Mucosa of rectum (tissue), 2 donors: ENCODE results near the gene PTCH1.

Experiments used
- H3K27ac ChIP-seq, 2 donors: one replicate each; pipeline ENCODE4 v1.7.0; 2013; ENCODE audit warnings: inconsistent platforms in 2 of 2, low read depth in 2 of 2, low read length in 2 of 2
- H3K27me3 ChIP-seq, 2 donors: one replicate each; pipeline ENCODE4 v1.7.0; 2013; ENCODE audit warnings: low read length in 2 of 2; ENCODE audit not compliant: control insufficient read depth in 2 of 2, insufficient read depth in 2 of 2
- H3K36me3 ChIP-seq, 2 donors: one replicate each; pipeline ENCODE4 v1.7.0; 2013; ENCODE audit warnings: low read length in 2 of 2; ENCODE audit not compliant: control insufficient read depth in 2 of 2, insufficient read depth in 2 of 2
- H3K4me1 ChIP-seq, 2 donors: one replicate each; pipeline ENCODE4 v1.7.0; 2013; ENCODE audit warnings: low read length in 2 of 2, mild to moderate bottlenecking in 1 of 2; ENCODE audit not compliant: control insufficient read depth in 2 of 2, insufficient read depth in 2 of 2
- H3K4me3 ChIP-seq, 2 donors: one replicate each; pipeline ENCODE4 v1.7.0; 2013; ENCODE audit warnings: low read length in 2 of 2
- H3K9ac ChIP-seq, 2 donors: one replicate each; pipeline ENCODE4 v1.7.0; 2013; ENCODE audit warnings: low read length in 2 of 2, low read depth in 1 of 2, mild to moderate bottlenecking in 1 of 2
- H3K9me3 ChIP-seq, 2 donors: one replicate each; pipeline ENCODE4 v1.7.0; 2013; ENCODE audit warnings: low read length in 2 of 2; ENCODE audit not compliant: control insufficient read depth in 2 of 2
- donor health status: healthy.
- donor health status: Normal muscosa, but diverticular disease.

PTCH1 gene

DNA sequence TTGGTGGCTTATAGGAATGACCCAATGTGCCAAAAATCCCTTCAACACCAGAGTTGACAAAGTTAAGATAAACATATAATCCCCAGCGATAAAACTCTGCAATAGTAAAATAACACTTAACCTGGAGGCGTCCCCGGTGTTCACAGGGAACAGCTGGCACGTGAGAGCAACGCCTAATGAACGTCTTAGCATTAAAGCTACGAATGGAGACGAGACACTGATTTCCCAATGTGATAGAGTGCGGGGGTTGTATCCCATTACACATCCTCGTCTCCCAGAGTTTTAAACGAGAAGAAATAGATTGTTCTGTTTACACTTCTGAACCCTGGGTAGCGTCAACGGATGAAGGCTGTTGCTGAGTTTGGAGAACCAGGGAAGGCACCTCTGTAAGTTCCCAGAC is 57.6 kb downstream of the PTCH1 start:
- peaks cover 21 to 34% of the 10 kb centered on the region in 2 donors for H3K4me1 ChIP-seq
- H3K27ac ChIP-seq = peak overlapping the region in 1 of 2 donors; percentile 7
- peaks cover 47 to 51% of the 10 kb centered on the region in 2 donors for H3K36me3 ChIP-seq

DNA sequence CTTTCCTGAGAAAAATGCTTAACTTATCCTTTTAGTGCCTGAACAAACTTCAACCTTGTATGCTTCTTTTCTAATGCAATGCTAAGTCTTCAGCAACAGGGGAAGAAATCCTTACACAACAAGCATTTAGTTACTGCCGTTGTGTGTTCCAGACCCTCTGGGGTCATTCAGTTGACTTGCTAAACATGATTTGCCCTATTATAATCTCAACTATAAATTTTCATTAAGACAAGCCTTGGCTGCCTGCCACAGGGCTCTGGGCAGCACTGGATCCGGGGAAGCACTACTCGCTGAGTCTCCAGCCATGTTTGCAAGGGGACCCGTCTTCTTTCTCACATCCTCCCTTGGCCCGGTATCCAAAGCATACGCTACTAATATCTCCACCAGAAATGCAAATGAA is 58.1 kb downstream of the PTCH1 start:
- H3K9ac ChIP-seq = no peak overlapping the region
- H3K4me3 ChIP-seq = no peak overlapping the region
- no peaks in the 10 kb centered on the region for H3K9me3 ChIP-seq
- peak overlapping the region in 1 of 2 donors; percentile 7 for H3K27ac ChIP-seq
- H3K4me1 ChIP-seq = peaks cover 20 to 30% of the 10 kb centered on the region in 2 donors
- no peaks in the 10 kb centered on the region for H3K27me3 ChIP-seq
- H3K36me3 ChIP-seq = peaks cover 52 to 56% of the 10 kb centered on the region in 2 donors

More for the DNA sequence above, 57.6 kb downstream of the PTCH1 start:
- H3K9ac ChIP-seq = no peak overlapping the region
- H3K4me3 ChIP-seq = no peak overlapping the region
- H3K9me3 ChIP-seq = no peaks in the 10 kb centered on the region
- H3K27me3 ChIP-seq = no peaks in the 10 kb centered on the region

DNA sequence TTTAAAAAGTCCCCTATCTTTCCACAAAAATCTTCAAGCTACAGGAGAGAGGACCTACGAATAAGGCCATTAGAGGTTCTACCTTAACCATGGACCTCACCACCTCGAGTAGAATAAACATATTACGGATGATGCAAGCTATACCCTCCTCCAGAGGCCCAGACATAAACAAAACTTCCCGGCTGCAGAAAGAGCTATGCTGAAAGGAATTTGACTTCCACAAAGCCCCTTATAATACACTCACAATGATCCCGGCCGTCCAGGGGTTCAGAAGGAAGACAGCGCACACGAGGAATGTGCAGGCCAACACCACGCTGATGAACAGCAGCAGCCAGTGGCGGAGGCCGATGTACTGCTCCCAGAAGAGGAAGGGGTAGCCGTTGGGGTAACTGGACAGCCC is 59.0 kb downstream of the PTCH1 start:
- Histone ChIP-seq H3K27ac (peak overlapping the region in 1 of 2 donors; percentile 26), H3K4me3 (no peak overlapping the region), H3K27me3 (no peaks in the 10 kb centered on the region), H3K36me3 (peaks cover 56 to 60% of the 10 kb centered on the region in 2 donors), H3K4me1 (peaks cover 15 to 22% of the 10 kb centered on the region in 2 donors), H3K9me3 (no peaks in the 10 kb centered on the region), H3K9ac (no peak overlapping the region)

DNA sequence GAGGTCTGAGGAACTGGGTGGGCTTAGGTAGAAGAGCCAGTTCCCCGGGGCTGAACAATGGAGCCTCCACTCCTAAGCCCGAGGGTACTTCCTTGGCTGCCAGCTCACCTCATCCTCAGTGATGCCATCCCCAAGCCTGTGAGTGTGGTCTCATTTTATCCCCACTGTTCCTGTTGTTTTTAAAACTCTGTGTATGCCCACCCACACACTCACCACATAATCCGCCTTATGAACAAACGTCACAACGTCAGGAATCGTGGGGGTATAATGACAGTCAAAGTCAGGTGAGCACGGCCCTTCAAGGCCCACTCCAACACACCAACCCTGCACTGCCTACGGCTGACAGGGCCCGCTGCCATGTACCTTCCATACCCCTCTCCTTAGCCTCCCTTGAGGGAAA is 61.1 kb downstream of the PTCH1 start:
- H3K27ac ChIP-seq = no peak overlapping the region
- no peak overlapping the region for H3K4me3 ChIP-seq
- H3K27me3 ChIP-seq = no peaks in the 10 kb centered on the region
- peaks cover 59 to 61% of the 10 kb centered on the region in 2 donors for H3K36me3 ChIP-seq
- H3K9me3 ChIP-seq = no peaks in the 10 kb centered on the region
- H3K9ac ChIP-seq = no peak overlapping the region
- peaks cover 0 to 12% of the 10 kb centered on the region in 2 donors for H3K4me1 ChIP-seq

DNA sequence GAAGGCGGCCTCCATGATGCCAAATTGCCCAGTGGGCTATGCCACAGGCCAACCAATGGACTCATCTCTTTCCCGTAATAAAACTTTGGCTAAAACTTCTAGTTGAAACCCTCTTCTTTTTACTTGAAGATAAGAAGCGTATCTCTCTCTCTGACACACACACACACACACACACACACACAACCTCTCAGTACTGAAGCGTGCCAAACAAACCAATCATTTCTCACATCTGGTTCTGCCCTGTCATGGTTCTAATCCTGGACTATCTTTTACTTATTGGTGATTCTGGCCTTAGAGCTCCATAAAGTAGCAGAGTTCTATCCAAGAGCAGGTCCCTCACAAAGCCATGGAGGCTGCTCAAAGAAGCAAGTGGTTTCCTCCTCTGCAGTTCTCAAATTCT is 64.6 kb downstream of the PTCH1 start:
- H3K4me3 ChIP-seq = no peak overlapping the region
- H3K9me3 ChIP-seq = no peaks in the 10 kb centered on the region
- no peaks in the 10 kb centered on the region for H3K27me3 ChIP-seq
- H3K36me3 ChIP-seq = peaks cover 53 to 77% of the 10 kb centered on the region in 2 donors
- H3K9ac ChIP-seq = no peak overlapping the region
- H3K27ac ChIP-seq = no peak overlapping the region
- H3K4me1 ChIP-seq = no peaks in the 10 kb centered on the region

DNA sequence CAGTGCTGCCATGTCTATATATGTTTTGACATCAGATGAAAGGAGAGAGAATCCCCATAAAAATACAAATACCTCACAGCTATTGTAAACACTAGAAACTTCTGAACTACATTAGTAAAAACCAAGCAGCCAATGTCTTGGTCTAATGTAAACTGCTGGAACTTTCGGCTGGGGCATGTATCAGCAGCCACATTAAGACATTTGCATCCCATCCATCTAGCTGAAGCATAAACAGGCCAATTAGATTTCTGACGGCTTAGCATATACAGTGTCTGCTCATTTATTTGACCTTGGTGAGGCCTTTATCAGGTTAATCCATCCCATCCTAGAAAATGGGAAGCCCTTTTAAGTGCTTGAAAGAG is 65.7 kb downstream of the PTCH1 start:
- Histone ChIP-seq H3K4me3 (no peak overlapping the region), H3K9ac (no peak overlapping the region), H3K36me3 (peaks cover 52 to 79% of the 10 kb centered on the region in 2 donors), H3K27ac (no peak overlapping the region), H3K27me3 (no peaks in the 10 kb centered on the region), H3K9me3 (no peaks in the 10 kb centered on the region), H3K4me1 (no peaks in the 10 kb centered on the region)

DNA sequence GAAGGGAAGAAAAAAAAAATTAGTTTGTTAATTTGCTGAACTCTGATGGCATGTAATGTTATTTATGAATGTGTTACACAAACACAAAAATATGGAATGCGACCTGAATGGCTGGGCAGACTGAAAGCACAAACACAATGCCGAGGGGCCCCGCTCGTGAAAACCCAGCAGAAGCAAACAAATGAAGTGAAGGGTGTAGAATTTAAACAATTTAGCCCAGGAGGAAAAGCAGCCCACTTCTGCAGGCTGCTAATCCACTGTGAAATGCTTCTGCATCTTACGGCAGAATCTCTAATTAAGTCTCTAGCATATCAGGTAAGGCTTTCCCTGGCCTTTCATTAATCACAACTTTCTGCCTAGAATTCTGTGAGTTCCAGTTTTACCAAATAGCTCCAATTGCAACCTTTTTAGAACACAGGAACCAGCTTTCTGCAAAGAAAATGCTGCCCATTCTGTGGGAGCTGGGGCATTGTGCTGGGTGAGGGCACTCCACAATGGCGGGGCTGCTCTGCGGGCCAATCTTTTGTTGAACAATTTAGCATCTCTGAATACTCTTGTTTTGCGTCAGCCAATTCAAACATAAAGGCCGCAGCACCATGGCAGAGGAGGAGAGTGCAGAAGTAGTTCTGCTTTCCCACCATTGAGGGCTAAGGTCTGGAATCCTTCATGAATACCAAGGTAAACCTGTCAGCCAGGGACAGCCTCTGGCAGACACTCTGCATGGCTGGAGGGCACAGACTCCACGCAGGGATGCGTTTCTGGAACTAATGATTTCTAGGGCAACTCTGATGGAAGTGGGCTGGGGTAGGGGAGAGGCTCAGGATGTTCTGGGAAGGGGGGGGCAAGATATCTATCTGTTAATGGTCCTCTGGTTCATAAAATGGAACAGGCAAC is 66.4 kb downstream of the PTCH1 start:
- Histone ChIP-seq H3K27me3 (no peaks in the 10 kb centered on the region), H3K4me1 (no peaks in the 10 kb centered on the region), H3K9ac (no peak overlapping the region), H3K9me3 (no peaks in the 10 kb centered on the region), H3K36me3 (peaks cover 48 to 78% of the 10 kb centered on the region in 2 donors), H3K4me3 (no peak overlapping the region), H3K27ac (no peak overlapping the region)

DNA sequence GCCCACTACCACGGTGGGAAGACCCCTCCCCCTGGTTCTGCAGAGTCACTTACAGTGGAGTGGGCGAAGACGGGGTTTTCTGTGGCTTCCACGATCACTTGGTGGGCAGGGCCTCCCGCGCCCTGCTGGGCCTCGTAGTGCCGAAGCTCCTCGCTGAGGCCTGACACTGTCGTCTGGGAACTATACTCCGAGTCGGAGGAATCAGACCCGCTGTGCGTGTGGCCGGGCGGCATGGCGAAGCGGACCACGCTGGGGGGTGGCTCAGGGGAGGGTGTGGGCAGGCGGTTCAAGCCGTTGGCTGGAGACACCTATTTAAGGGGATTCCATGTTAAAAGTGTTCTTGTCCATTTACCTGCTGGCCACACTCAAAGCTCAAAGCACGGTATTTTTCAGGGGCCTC is 67.8 kb downstream of the PTCH1 start:
- Histone ChIP-seq H3K36me3 (peaks cover 46 to 71% of the 10 kb centered on the region in 2 donors), H3K27ac (no peak overlapping the region), H3K4me3 (no peak overlapping the region), H3K9ac (no peak overlapping the region), H3K9me3 (no peaks in the 10 kb centered on the region), H3K4me1 (no peaks in the 10 kb centered on the region), H3K27me3 (no peaks in the 10 kb centered on the region)

DNA sequence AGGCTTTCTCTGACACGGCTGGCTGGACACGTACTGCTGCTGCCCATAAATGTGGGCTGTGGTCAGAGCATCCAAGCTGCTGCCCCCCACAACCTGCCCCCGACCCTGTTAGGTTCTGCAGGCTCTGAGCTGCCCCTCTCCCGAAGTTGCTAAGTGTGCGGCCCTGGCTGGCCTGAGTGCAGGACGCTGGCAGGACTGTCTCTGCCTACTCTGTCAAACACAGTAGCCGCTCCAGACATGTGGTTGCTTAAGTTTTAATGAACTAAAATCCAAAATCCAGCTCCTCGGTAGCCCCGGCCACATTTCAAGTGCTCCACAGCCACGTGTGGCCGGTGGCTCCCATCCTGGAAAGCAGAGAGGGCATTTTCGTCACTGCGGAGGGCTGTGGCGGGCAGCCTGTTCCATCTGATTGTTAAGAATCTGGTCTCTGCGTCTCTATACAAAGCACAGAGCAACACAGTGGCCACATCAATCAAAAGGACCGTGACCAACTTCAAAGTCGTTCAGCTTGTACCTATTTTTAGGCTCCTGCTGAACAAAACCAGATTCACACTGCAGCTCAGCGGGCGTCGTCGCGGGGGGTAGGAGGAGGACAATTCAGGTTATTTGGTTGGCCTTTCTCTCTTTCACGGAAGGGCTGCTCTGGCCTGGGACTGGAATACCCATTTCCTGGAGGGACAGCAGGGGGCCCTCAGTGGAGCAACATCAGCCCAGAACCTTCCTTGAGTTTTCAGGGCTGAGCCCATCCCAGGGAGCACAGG is 68.9 kb downstream of the PTCH1 start:
- no peak overlapping the region for H3K9ac ChIP-seq
- no peak overlapping the region for H3K27ac ChIP-seq
- H3K4me3 ChIP-seq = no peak overlapping the region
- H3K4me1 ChIP-seq = no peaks in the 10 kb centered on the region
- no peaks in the 10 kb centered on the region for H3K27me3 ChIP-seq
- no peaks in the 10 kb centered on the region for H3K9me3 ChIP-seq
- H3K36me3 ChIP-seq = peaks cover 40 to 63% of the 10 kb centered on the region in 2 donors

DNA sequence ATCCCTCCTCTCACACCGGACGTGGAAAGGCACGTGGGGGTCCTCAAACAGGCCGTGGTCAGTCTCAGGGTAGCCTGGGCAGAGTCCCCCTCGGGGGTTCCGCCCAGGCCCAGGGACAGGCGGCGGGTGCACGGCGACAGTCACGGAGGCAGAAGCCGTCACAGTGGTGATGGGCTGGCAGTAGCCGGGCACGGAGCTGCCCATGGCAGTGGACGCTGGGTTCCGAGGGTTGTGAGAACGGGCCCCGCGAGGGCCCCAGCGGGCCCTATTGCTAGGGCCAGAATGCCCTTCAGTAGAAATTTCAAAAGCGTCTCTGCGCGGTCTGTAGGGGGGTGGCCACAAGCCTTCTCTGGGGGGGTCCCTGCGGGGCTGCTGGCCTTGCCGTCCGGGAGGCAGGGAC is 69.8 kb downstream of the PTCH1 start:
- H3K27ac ChIP-seq = no peak overlapping the region
- H3K4me3 ChIP-seq = no peak overlapping the region
- no peaks in the 10 kb centered on the region for H3K9me3 ChIP-seq
- H3K9ac ChIP-seq = no peak overlapping the region
- peaks cover 32 to 58% of the 10 kb centered on the region in 2 donors for H3K36me3 ChIP-seq
- no peaks in the 10 kb centered on the region for H3K27me3 ChIP-seq
- H3K4me1 ChIP-seq = no peaks in the 10 kb centered on the region
